T-cell (primary cell): Measurements from ENCODE around the gene ATP6V0D1. TPM values are rescaled to one million over a fixed set of nuclear protein-coding genes. Genes with fewer than 3 reads are reported as not detected.

Experiments used
- ATAC-seq, 4 experiments: fragments of 200-7000 bp in 3 of 4; fragments of 150-1000 bp in 1 of 4; cut with Tn5 transposase; replicated peaks in 1 of 4; 1 replicate in 3 of 4; 2 replicates in 1 of 4; pipeline ENCODE4 v1.10.0; 2021; ENCODE audit warnings: moderate library complexity in 3 of 4, mild to moderate bottlenecking in 2 of 4, moderate number of reproducible peaks in 1 of 4
- CTCF ChIA-PET, 2 donors: fragments of 300-600 bp; sonication (Branson Sonifier 250); formaldehyde crosslinking; loops; one replicate each; lab custom pipeline; 2022; ENCODE audit warnings: antibody characterized with exemption in 2 of 2; lab: Charles Lee
- POLR2A ChIA-PET, 2 donors: fragments of 300-600 bp; sonication (Branson Sonifier 250); formaldehyde crosslinking; loops; one replicate each; lab custom pipeline; 2022; ENCODE audit warnings: antibody characterized with exemption in 2 of 2; lab: Charles Lee
- DNase-seq, 35 experiments: peaks; one replicate each; pipeline versions ENCODE4 v3.0.0 to v3.0.0-alpha.2; 2013 to 2023
- H3K27ac ChIP-seq: one replicate; pipeline ENCODE4 v1.5.1; 2013; ENCODE audit warnings: low read length
- H3K27me3 ChIP-seq, 2 experiments: replicated peaks in 1 of 2; 1 replicate in 1 of 2; 2 replicates in 1 of 2; pipeline versions ENCODE4 v1.6.1 to v1.7.0; 2013; ENCODE audit warnings: low read length in 1 of 2, mixed read lengths in 1 of 2; ENCODE audit not compliant: control insufficient read depth in 2 of 2, insufficient read depth in 2 of 2; ENCODE audit errors: extremely low read depth in 1 of 2
- H3K36me3 ChIP-seq, 2 donors: 1 replicate in 1 of 2; 2 replicates in 1 of 2; pipeline versions ENCODE4 v1.6.1 to v1.7.0; 2013; ENCODE audit warnings: low read length in 1 of 2; ENCODE audit not compliant: control insufficient read depth in 2 of 2, insufficient read depth in 1 of 2; ENCODE audit errors: extremely low read depth in 1 of 2
- H3K4me1 ChIP-seq, 2 experiments: 1 replicate in 1 of 2; 2 replicates in 1 of 2; pipeline versions ENCODE4 v1.6.1 to v1.7.0; 2013; ENCODE audit warnings: low read length in 2 of 2, mixed read lengths in 1 of 2; ENCODE audit not compliant: insufficient read depth in 2 of 2, control insufficient read depth in 1 of 2; ENCODE audit errors: extremely low read depth in 1 of 2
- H3K4me3 ChIP-seq, 2 donors: 1 replicate in 1 of 2; 2 replicates in 1 of 2; pipeline versions ENCODE4 v1.5.1 to v1.7.0; 2013; ENCODE audit warnings: mild to moderate bottlenecking in 2 of 2, low read length in 1 of 2, moderate library complexity in 1 of 2; ENCODE audit not compliant: control insufficient read depth in 1 of 2; ENCODE audit errors: extremely low read depth in 1 of 2
- H3K9me3 ChIP-seq: 2 replicates; pipeline ENCODE4 v1.7.0; 2013
- H3K27ac Mint-ChIP-seq, 2 donors: one replicate each; pipeline ENCODE4 v1.8.0; 2020 to 2021; ENCODE audit warnings: mild to moderate bottlenecking in 2 of 2, mixed read lengths in 2 of 2
- H3K27me3 Mint-ChIP-seq, 2 donors: one replicate each; pipeline ENCODE4 v1.8.0; 2021 to 2022; ENCODE audit warnings: mixed read lengths in 2 of 2
- H3K36me3 Mint-ChIP-seq: one replicate; pipeline ENCODE4 v1.8.0; 2021; ENCODE audit warnings: mixed read lengths
- H3K4me1 Mint-ChIP-seq, 3 donors: one replicate each; pipeline ENCODE4 v1.8.0; 2020 to 2022; ENCODE audit warnings: mixed read lengths in 3 of 3, mild to moderate bottlenecking in 1 of 3
- H3K4me3 Mint-ChIP-seq, 3 donors: one replicate each; pipeline ENCODE4 v1.8.0; 2020 to 2022; ENCODE audit warnings: mild to moderate bottlenecking in 3 of 3, mixed read lengths in 3 of 3, moderate library complexity in 3 of 3
- H3K9me3 Mint-ChIP-seq, 3 donors: one replicate each; pipeline ENCODE4 v1.8.0; 2020 to 2022; ENCODE audit warnings: mixed read lengths in 3 of 3
- WGBS: methylation state at CpG from one replicate; pipeline ENCODE4 v1.1.5; 2013; ENCODE audit warnings: missing lambda C conversion rate; ENCODE audit not compliant: insufficient coverage; 5-methylcytosine and 5-hydroxymethylcytosine counted together
- total RNA-seq, 35 experiments: library from RNA in 6 of 35; stranded (reverse) in 6 of 35; fragments of 120-200 nt in 1 of 35; gene quantifications; one replicate each; pipeline versions ENCODE4 v1.2.1 to v1.2.4 and lab custom pipeline; 2013 to 2026

ATP6V0D1 gene
- total RNA-seq, 5 donors from 2014 or later (not counting 1 experiment from before 2014, with no cell fraction given), result 41.5 to 49.6 (median 45.8) TPM

- peaks cover 9 to 26% of the 10 kb centered on the region in 2 donors for H3K36me3 ChIP-seq
- H3K27me3 ChIP-seq, result peaks cover under 1 to 11% of the 10 kb centered on the region in 2 experiments
- peaks cover 16% of the 10 kb centered on the region for H3K36me3 Mint-ChIP-seq
- H3K4me1 ChIP-seq, result peaks cover 0 to 2% of the 10 kb centered on the region in 2 experiments
- no peak for DNase-seq
- WGBS, result 98% methylated on average over 23 of the region's 23 CpGs
- H3K27me3 Mint-ChIP-seq, result peaks cover 0 to 7% of the 10 kb centered on the region in 2 donors
- no peak for ATAC-seq
- ChIA-PET POLR2A (no interaction called here), CTCF (no interaction called here)
- peaks cover under 1 to 7% (median 7%) of the 10 kb centered on the region in 3 donors for H3K4me1 Mint-ChIP-seq
- H3K4me3 ChIP-seq, result no peak overlapping the region
- no peak overlapping the region for H3K27ac Mint-ChIP-seq
- H3K4me3 Mint-ChIP-seq, result no peak overlapping the region
- H3K9me3 ChIP-seq, result no peaks in the 10 kb centered on the region
- no peaks in the 10 kb centered on the region for H3K9me3 Mint-ChIP-seq
- no peak overlapping the region for H3K27ac ChIP-seq
These were observed 44.2 kb downstream of the ATP6V0D1 start for GRCh38 chr16:67436640-67437193.

DNA sequence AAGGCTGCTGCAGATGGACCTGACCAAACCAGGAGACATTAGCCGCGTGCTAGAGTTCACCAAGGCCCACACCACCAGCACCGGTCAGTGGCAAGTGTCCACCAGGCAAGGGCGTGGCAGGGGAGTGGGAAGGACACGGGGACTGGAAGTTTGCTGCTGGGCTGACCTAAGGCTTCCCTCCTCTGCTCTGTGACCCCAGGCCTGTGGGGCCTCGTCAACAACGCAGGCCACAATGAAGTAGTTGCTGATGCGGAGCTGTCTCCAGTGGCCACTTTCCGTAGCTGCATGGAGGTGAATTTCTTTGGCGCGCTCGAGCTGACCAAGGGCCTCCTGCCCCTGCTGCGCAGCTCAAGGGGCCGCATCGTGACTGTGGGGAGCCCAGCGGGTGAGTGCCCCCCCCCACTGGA is 45.2 kb downstream of the ATP6V0D1 start:
- Histone ChIP-seq H3K27ac (no peak overlapping the region), H3K4me1 (peaks cover 0 to 7% of the 10 kb centered on the region in 2 experiments), H3K27me3 (peaks cover 2 to 15% of the 10 kb centered on the region in 2 experiments), H3K9me3 (no peaks in the 10 kb centered on the region), H3K36me3 (peaks cover 9 to 22% of the 10 kb centered on the region in 2 donors), H3K4me3 (no peak overlapping the region)
- peaks cover 1 to 10% (median 7%) of the 10 kb centered on the region in 3 donors for H3K4me1 Mint-ChIP-seq
- 89% methylated on average over 12 of the region's 16 CpGs for WGBS
- POLR2A ChIA-PET, result interaction anchor here in 1 of 2 donors (0.5 kb wide), 1 partner anchor 1590 kb away, joined by 4 read pairs; no protein-coding TSS in a partner anchor
- no peak for DNase-seq
- no peak overlapping the region for H3K27ac Mint-ChIP-seq
- peaks cover 0 to 10% of the 10 kb centered on the region in 2 donors for H3K27me3 Mint-ChIP-seq
- peaks cover 14% of the 10 kb centered on the region for H3K36me3 Mint-ChIP-seq
- no peak overlapping the region for H3K4me3 Mint-ChIP-seq
- CTCF ChIA-PET, result no interaction called here
- no peaks in the 10 kb centered on the region for H3K9me3 Mint-ChIP-seq
- no peak for ATAC-seq

DNA sequence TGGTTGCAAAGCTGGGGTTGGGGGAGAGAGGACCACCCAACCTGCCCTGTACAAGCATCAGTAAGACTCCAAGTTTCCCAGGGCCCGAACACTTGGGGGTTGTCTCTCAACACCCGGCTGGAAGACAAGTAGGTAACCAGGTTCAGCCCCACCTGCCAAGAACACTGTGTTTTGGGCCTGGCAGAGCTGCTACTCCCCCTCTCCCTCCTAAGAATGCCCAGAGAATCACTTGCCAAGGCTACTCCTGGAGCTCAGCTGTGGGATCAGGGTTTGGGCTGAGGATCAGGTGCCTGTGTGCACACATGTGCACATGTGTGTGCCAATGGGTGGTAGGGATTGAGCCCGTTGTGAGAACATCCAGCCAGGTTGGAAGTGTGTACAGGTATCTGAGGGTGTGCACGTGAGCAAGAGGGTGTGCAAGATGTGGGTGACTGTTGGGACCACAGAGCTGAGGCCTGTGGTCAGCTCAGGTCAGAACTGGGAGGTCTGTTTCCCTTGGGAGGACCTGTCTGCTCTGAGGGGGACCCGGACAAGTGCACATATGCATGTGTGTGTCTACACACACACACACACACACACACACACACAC is 47.7 kb downstream of the ATP6V0D1 start:
- no peak overlapping the region for H3K4me3 ChIP-seq
- peaks cover 11 to 30% of the 10 kb centered on the region in 2 donors for H3K27me3 Mint-ChIP-seq
- no peak for ATAC-seq
- no peaks in the 10 kb centered on the region for H3K9me3 ChIP-seq
- H3K27ac ChIP-seq, result no peak overlapping the region
- DNase-seq, result no peak
- peaks cover 0 to 18% of the 10 kb centered on the region in 2 experiments for H3K4me1 ChIP-seq
- no peaks in the 10 kb centered on the region for H3K9me3 Mint-ChIP-seq
- no peak overlapping the region for H3K27ac Mint-ChIP-seq
- CTCF ChIA-PET, result no interaction called here
- POLR2A ChIA-PET, result no interaction called here
- H3K4me1 Mint-ChIP-seq, result peaks cover 5 to 16% (median 7%) of the 10 kb centered on the region in 3 donors
- H3K36me3 ChIP-seq, result peaks cover 0 to 7% of the 10 kb centered on the region in 2 donors
- peaks cover 7 to 39% of the 10 kb centered on the region in 2 experiments for H3K27me3 ChIP-seq
- WGBS, result 100% methylated on average over 2 of the region's 5 CpGs
- H3K4me3 Mint-ChIP-seq, result no peak overlapping the region
- peaks cover 5% of the 10 kb centered on the region for H3K36me3 Mint-ChIP-seq

DNA sequence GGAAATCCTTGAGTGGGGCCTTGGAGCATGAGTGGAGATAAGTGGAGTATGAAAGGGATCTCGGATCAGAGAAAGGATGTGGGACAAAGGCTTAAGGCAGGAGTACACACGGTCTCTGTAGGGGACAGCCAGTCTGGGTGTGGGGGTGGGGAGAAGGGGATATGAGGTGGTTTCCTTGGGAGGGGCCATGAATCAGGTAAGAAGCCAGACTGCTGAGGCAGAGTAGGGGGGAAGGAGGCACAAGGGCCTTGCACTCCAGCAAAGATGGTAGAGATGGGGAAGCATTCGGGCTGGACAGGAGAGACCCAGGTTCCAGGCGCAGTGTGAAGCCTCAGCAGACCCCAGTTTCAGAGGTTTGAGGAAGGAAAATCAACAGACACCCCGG is 48.5 kb downstream of the ATP6V0D1 start:
- CTCF ChIA-PET, result interaction anchor here in 1 of 2 donors (0.7 kb wide), 1 partner anchor 656 kb away, joined by 3 read pairs; no protein-coding TSS in a partner anchor

GRCh38 chr16:67431775-67432505 is 49.0 kb downstream of the ATP6V0D1 start:
- 77% methylated on average over 7 of the region's 13 CpGs for WGBS
- ChIA-PET CTCF (interaction anchor here in 1 of 2 donors (0.6 to 0.7 kb wide), 2 partner anchors 525 to 657 kb away, joined by 3 to 5 read pairs; no protein-coding TSS in a partner anchor), POLR2A (interaction anchor here in 1 of 2 donors (0.5 to 0.7 kb wide), 2 partner anchors 10 to 288 kb away, joined by 7 read pairs; no protein-coding TSS in a partner anchor)
- no peaks in the 10 kb centered on the region for H3K9me3 ChIP-seq
- Mint-ChIP-seq H3K4me1 (peaks cover 5 to 16% (median 7%) of the 10 kb centered on the region in 3 donors), H3K9me3 (no peaks in the 10 kb centered on the region), H3K4me3 (peak overlapping the region; percentile 48 to 63 (median 62)), H3K27me3 (peaks cover 17 to 40% of the 10 kb centered on the region in 2 donors), H3K27ac (no peak overlapping the region), H3K36me3 (peaks cover under 1% of the 10 kb centered on the region)
- H3K27ac ChIP-seq, result no peak overlapping the region
- H3K27me3 ChIP-seq, result peaks cover 7 to 51% of the 10 kb centered on the region in 2 experiments
- H3K4me1 ChIP-seq, result peaks cover 0 to 21% of the 10 kb centered on the region in 2 experiments
- peak overlapping the region in 1 of 2 donors; percentile 29 for H3K4me3 ChIP-seq
- DNase-seq, result no peak
- ATAC-seq, result no peak
- H3K36me3 ChIP-seq, result no peaks in the 10 kb centered on the region

More for the DNA sequence above, 48.5 kb downstream of the ATP6V0D1 start:
- no peak for DNase-seq
- Mint-ChIP-seq H3K4me3 (peak overlapping the region in 2 of 3 donors; percentile 28 to 50), H3K9me3 (no peaks in the 10 kb centered on the region), H3K27ac (no peak overlapping the region), H3K4me1 (peaks cover 5 to 16% (median 7%) of the 10 kb centered on the region in 3 donors), H3K27me3 (peaks cover 15 to 36% of the 10 kb centered on the region in 2 donors), H3K36me3 (no peaks in the 10 kb centered on the region)
- peaks cover 7 to 46% of the 10 kb centered on the region in 2 experiments for H3K27me3 ChIP-seq
- POLR2A ChIA-PET, result interaction anchor here in 1 of 2 donors (0.7 kb wide), 1 partner anchor 287 kb away, joined by 7 read pairs; no protein-coding TSS in a partner anchor
- peaks cover 0 to 21% of the 10 kb centered on the region in 2 experiments for H3K4me1 ChIP-seq
- no peak overlapping the region for H3K27ac ChIP-seq
- H3K36me3 ChIP-seq, result peaks cover 0 to under 1% of the 10 kb centered on the region in 2 donors
- no peaks in the 10 kb centered on the region for H3K9me3 ChIP-seq
- no peak for ATAC-seq
- 59% methylated on average over 3 of the region's 5 CpGs for WGBS
- no peak overlapping the region for H3K4me3 ChIP-seq
